ENCODE measurements around the gene HTRA1. TPM values are rescaled to one million over a fixed set of nuclear protein-coding genes. Genes with fewer than 3 reads are reported as not detected.

The HTRA1 gene
- total and polyA plus RNA-seq, 9 of the 15 experiments (the other 6 are each of a cell fraction or from before 2014, with no cell fraction given) = 0.06 to 0.16 (median 0.13) TPM; not detected in 5

GRCh38 chr10:122457934-122458333 is 3.4 kb upstream of the HTRA1 start:
- H2AFZ ChIP-seq (ENCODE audit: low read depth, low read length) = no peak overlapping the region
- H3K9me3 ChIP-seq (replicated peaks; ENCODE audit: control insufficient read depth, insufficient read depth, low read depth, low read length) = no peaks in the 10 kb centered on the region
- DNase-seq (ENCODE audit: extremely low read depth in 1 of 4, low spot score in 3 of 4) = no peak
- no peak overlapping the region for H3K27ac ChIP-seq (ENCODE audit: extremely low read depth, low read depth, low read length)
- intact Hi-C loops (cut with micrococcal nuclease) = no loop called here
- CTCF ChIA-PET (ENCODE audit: low intra/inter-chr PET ratio) = no interaction called here
- no peaks in the 10 kb centered on the region for H3K79me2 ChIP-seq (ENCODE audit: control insufficient read depth, insufficient read depth, low read length)
- no peaks in the 10 kb centered on the region for H3K36me3 ChIP-seq (ENCODE audit: control insufficient read depth, insufficient read depth, low read length)
- POLR2A ChIA-PET = interaction anchor here (0.6 kb wide), 1 partner anchor 10 kb away, joined by 3 read pairs; no protein-coding TSS in a partner anchor
- no peak overlapping the region for H3K4me3 ChIP-seq
- ATAC-seq = no peak
- TF ChIP-seq MNT (conservative IDR thresholded peaks at IDR 0.05) (no peak), BMI1 (IDR thresholded peaks at IDR 0.05; ENCODE audit: low read length) (no peak), NFIX (CRISPR knock-in tag; IDR thresholded peaks at IDR 0.05; ENCODE audit: low read depth) (no peak), SIRT6 (IDR thresholded peaks at IDR 0.05; ENCODE audit: low read depth, low read length) (no peak), MXI1 (IDR thresholded peaks at IDR 0.05; ENCODE audit: low read depth, low read length) (no peak), KDM1A (IDR thresholded peaks at IDR 0.05) (no peak), GABPB2 (CRISPR knock-in tag; conservative IDR thresholded peaks at IDR 0.05) (no peak), RFX1 (IDR thresholded peaks at IDR 0.05) (no peak), E2F8 (IDR thresholded peaks at IDR 0.05; ENCODE audit: low read depth, partially characterized antibody) (no peak), ATF3 (IDR thresholded peaks at IDR 0.05) (no peak), ATF3 (CRISPR knock-in tag; conservative IDR thresholded peaks at IDR 0.05) (no peak), ZC3H4 (CRISPR knock-in tag; IDR thresholded peaks at IDR 0.05; ENCODE audit: borderline replicate concordance) (no peak), ELK1 (CRISPR knock-in tag; IDR thresholded peaks at IDR 0.05) (no peak), ZNF586 (CRISPR knock-in tag; conservative IDR thresholded peaks at IDR 0.05) (no peak), THRAP3 (IDR thresholded peaks at IDR 0.05; ENCODE audit: borderline replicate concordance) (no peak)
- in situ Hi-C loops (cut with MboI) = no loop called here
- no peaks in the 10 kb centered on the region for H3K4me1 ChIP-seq (replicated peaks in 1 of 2; ENCODE audit: control insufficient read depth in 2 of 2, insufficient read depth in 2 of 2, low read length in 2 of 2)
- no peak overlapping the region for H3K4me2 ChIP-seq (ENCODE audit: insufficient read depth, low read length)
- FAIRE-seq = no peak
- H4K20me1 ChIP-seq (replicated peaks; ENCODE audit: control insufficient read depth, insufficient read depth, low read length) = no peaks in the 10 kb centered on the region
- WGBS (ENCODE audit: insufficient coverage, low coverage, missing lambda C conversion rate) = 2% methylated on average over 5 of the region's 5 CpGs
- no peak overlapping the region for H3K9ac ChIP-seq (ENCODE audit: insufficient read depth in 1 of 2, low read depth in 2 of 2, low read length in 2 of 2)
- no peaks in the 10 kb centered on the region for H3K9me1 ChIP-seq (ENCODE audit: control insufficient read depth, insufficient read depth, low read length)
- peaks cover 0 to 19% of the 10 kb centered on the region in 2 experiments; a peak in 2 of 5 replicates for H3K27me3 ChIP-seq (ENCODE audit: control insufficient read depth in 2 of 2, insufficient read depth in 2 of 2, low read length in 2 of 2)
- BruUV-seq (replicated peaks) = no TSS peak

Measured in K562 (cell line).